SK-N-SH (cell line): ENCODE data around the gene SLC29A1. TPM values are rescaled to one million over a fixed set of nuclear protein-coding genes. Genes with fewer than 3 reads are reported as not detected.

Experiments used
- CTCF ChIA-PET: fragments of 300-600, 350-600 bp; formaldehyde crosslinking; extraction: SDS; loops from one replicate; lab custom pipeline; 2021; lab: Yijun Ruan, JAX
- POLR2A ChIA-PET: fragments of 350-600 bp; sonication (Branson Sonifier 250); formaldehyde crosslinking; extraction: SDS; loops from one replicate; lab custom pipeline; 2020; ENCODE audit warnings: antibody characterized with exemption, inconsistent platforms; lab: Yijun Ruan, JAX
- DNase-seq: peaks from one replicate; pipeline ENCODE4 v3.0.0; 2012
- H2AFZ ChIP-seq: fragments of 200-600 bp; sonication (generic); 2 replicates; pipeline ENCODE4 v1.8.1; 2016; ENCODE audit warnings: antibody characterized with exemption, mild to moderate bottlenecking, low read depth
- H3F3A ChIP-seq: fragments of 200-600 bp; sonication (generic); replicated peaks from 2 replicates; pipeline ENCODE3; 2016; ENCODE audit warnings: antibody characterized with exemption, mild to moderate bottlenecking; ENCODE audit not compliant: insufficient read depth
- H3K27ac ChIP-seq, 2 experiments: fragments of 200-500 bp in 1 of 2; fragments of 200-600 bp in 1 of 2; sonication (Bioruptor generic) in 1 of 2; sonication (generic), shearing (Covaris generic) in 1 of 2; 2 replicates each; pipeline versions ENCODE4 v1.5.1 to v1.6.1; 2014 to 2016; ENCODE audit warnings: low read depth in 2 of 2, inconsistent platforms in 1 of 2, low read length in 1 of 2, mild to moderate bottlenecking in 1 of 2, mixed read lengths in 1 of 2
- H3K27me3 ChIP-seq: fragments of 200-600 bp; sonication (generic), shearing (Covaris generic); 2 replicates; pipeline ENCODE4 v1.6.1; 2016; ENCODE audit warnings: mixed run types; ENCODE audit not compliant: insufficient read depth
- H3K36me3 ChIP-seq, 2 experiments: fragments of 200-500 bp in 1 of 2; fragments of 200-600 bp in 1 of 2; sonication (Bioruptor generic) in 1 of 2; sonication (generic) in 1 of 2; replicated peaks in 1 of 2; 2 replicates each; pipeline versions ENCODE3 to v1.5.1; 2014 to 2016; ENCODE audit warnings: low read length in 1 of 2, mild to moderate bottlenecking in 1 of 2; ENCODE audit not compliant: insufficient read depth in 2 of 2, control insufficient read depth in 1 of 2
- H3K4me1 ChIP-seq, 2 experiments: fragments of 200-500 bp in 1 of 2; fragments of 200-600 bp in 1 of 2; sonication (Bioruptor generic) in 1 of 2; sonication (generic), shearing (Covaris generic) in 1 of 2; 2 replicates each; pipeline versions ENCODE4 v1.5.1 to v1.6.1; 2014 to 2016; ENCODE audit warnings: low read depth in 1 of 2, low read length in 1 of 2, mixed run types in 1 of 2; ENCODE audit not compliant: insufficient read depth in 2 of 2, control insufficient read depth in 1 of 2
- H3K4me2 ChIP-seq: fragments of 200-600 bp; sonication (generic), shearing (Covaris generic); 2 replicates; pipeline ENCODE4 v1.6.1; 2017; ENCODE audit warnings: mixed run types
- H3K4me3 ChIP-seq, 2 experiments: fragments of 200-500 bp in 1 of 2; fragments of 200-600 bp in 1 of 2; sonication (Bioruptor generic) in 1 of 2; sonication (generic), shearing (Covaris generic) in 1 of 2; 2 replicates each; pipeline versions ENCODE4 v1.5.1 to v1.8.1; 2014 to 2016; ENCODE audit warnings: low read depth in 2 of 2, inconsistent platforms in 1 of 2, low read length in 1 of 2, mild to moderate bottlenecking in 1 of 2, mixed read lengths in 1 of 2, moderate library complexity in 1 of 2
- H3K79me2 ChIP-seq: fragments of 200-600 bp; sonication (generic); 2 replicates; pipeline ENCODE4 v1.8.1; 2017; ENCODE audit warnings: mild to moderate bottlenecking; ENCODE audit not compliant: insufficient read depth
- H3K9ac ChIP-seq: fragments of 200-600 bp; sonication (generic); 2 replicates; pipeline ENCODE4 v1.6.1; 2017; ENCODE audit warnings: mixed run types
- H3K9me2 ChIP-seq: fragments of 200-600 bp; sonication (generic); 2 replicates; pipeline ENCODE4 v1.6.1; 2017; ENCODE audit warnings: mixed run types
- H3K9me3 ChIP-seq: fragments of 200-600 bp; sonication (generic); 2 replicates; pipeline ENCODE4 v1.6.1; 2017; ENCODE audit warnings: mixed run types, mild to moderate bottlenecking, moderate library complexity
- H4K20me1 ChIP-seq: fragments of 200-600 bp; sonication (generic); 2 replicates; pipeline ENCODE4 v1.6.1; 2017; ENCODE audit warnings: mild to moderate bottlenecking, mixed run types; ENCODE audit not compliant: insufficient read depth
- CHD2 ChIP-seq: fragments of 150-350 bp; IDR thresholded peaks from 2 replicates; pipeline ENCODE4 v1.6.1; 2018; ENCODE audit warnings: low read length; ENCODE audit not compliant: partially characterized antibody
- NFIC ChIP-seq: IDR thresholded peaks from 2 replicates; pipeline ENCODE4 v1.4.0; 2012; ENCODE audit warnings: borderline replicate concordance
- NRF1 ChIP-seq: IDR thresholded peaks from 2 replicates; pipeline ENCODE4 v1.6.1; 2012; ENCODE audit warnings: low read depth, mild to moderate bottlenecking, low read length
- RCOR1 ChIP-seq: fragments of 150-350 bp; IDR thresholded peaks from 2 replicates; pipeline ENCODE4 v1.6.1; 2017; ENCODE audit warnings: antibody characterized with exemption, low read length
- RFX5 ChIP-seq: IDR thresholded peaks from 2 replicates; pipeline ENCODE4 v1.6.1; 2012; ENCODE audit warnings: mild to moderate bottlenecking, improper control_type of control experiment, low read length
- SMC3 ChIP-seq: IDR thresholded peaks from 2 replicates; pipeline ENCODE4 v1.6.1; 2012; ENCODE audit warnings: low read depth, low read length, improper control_type of control experiment
- TEAD4 ChIP-seq: IDR thresholded peaks from 2 replicates; pipeline ENCODE4 v1.4.0; 2012; ENCODE audit warnings: mild to moderate bottlenecking, borderline replicate concordance; ENCODE audit not compliant: insufficient read depth
- WGBS: methylation state at CpG from one replicate; pipeline ENCODE4 v1.1.6; 2017; ENCODE audit warnings: low lambda C conversion rate; 5-methylcytosine and 5-hydroxymethylcytosine counted together
- polyA plus RNA-seq, 3 experiments: library from polyadenylated mRNA; depleted of rRNA; stranded (reverse); fragments of >200 nt; gene quantifications; 2 replicates each; pipeline ENCODE4 v1.2.3, GENCODE V29; 2012
- TF ChIP-seq, protein P1 (sequence below): IDR thresholded peaks from 2 replicates; pipeline ENCODE4 v1.6.1; 2012; ENCODE audit warnings: mild to moderate bottlenecking, low read depth, low read length, moderate library complexity
- TF ChIP-seq, protein P2 (sequence below): IDR thresholded peaks from 2 replicates; pipeline ENCODE4 v1.4.0; 2012; ENCODE audit warnings: low read depth, borderline replicate concordance
- TF ChIP-seq, protein P3 (sequence below): fragments of 150-350 bp; IDR thresholded peaks from 2 replicates; pipeline ENCODE4 v1.6.1; 2017; ENCODE audit warnings: antibody characterized with exemption, low read length, low read depth, borderline replicate concordance
- TF ChIP-seq, protein P4 (sequence below): IDR thresholded peaks from 2 replicates; pipeline ENCODE4; 2012
- TF ChIP-seq, protein P5 (sequence below): fragments of 200-600 bp; sonication (generic); IDR thresholded peaks from 2 replicates; pipeline ENCODE4 v1.6.1; 2017; ENCODE audit warnings: antibody characterized with exemption, mild to moderate bottlenecking, moderate library complexity
- TF ChIP-seq, protein P6 (sequence below): fragments of 150-350 bp; IDR thresholded peaks from 2 replicates; pipeline ENCODE4 v1.6.1; 2016; ENCODE audit warnings: mild to moderate bottlenecking, low read depth, low read length

SLC29A1 gene
- polyA plus RNA-seq, 1 of the 3 experiments (the other 2 are of a cell fraction), result 44.5 TPM

DNA sequence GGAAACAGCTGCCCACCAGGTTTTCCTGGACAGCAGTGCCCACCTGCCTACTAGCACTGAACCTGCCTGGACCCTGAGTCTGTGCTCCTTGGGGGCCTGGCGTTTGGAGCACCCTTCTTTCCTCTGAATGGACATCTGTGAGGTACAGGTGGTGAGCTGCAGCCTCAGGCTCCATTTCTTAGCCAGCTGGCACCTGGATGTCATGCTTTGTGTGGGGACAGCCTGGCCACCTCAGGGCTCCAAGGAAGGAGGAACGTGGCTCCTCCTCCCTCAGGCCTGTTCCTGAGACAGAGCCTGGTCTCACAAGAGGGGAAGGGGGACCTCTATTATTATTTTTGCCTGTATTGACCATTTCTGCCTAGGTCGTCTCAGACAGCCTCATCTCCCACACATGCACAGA is 54.9 kb downstream of the SLC29A1 start (continued):
- TF ChIP-seq, protein P1, sequence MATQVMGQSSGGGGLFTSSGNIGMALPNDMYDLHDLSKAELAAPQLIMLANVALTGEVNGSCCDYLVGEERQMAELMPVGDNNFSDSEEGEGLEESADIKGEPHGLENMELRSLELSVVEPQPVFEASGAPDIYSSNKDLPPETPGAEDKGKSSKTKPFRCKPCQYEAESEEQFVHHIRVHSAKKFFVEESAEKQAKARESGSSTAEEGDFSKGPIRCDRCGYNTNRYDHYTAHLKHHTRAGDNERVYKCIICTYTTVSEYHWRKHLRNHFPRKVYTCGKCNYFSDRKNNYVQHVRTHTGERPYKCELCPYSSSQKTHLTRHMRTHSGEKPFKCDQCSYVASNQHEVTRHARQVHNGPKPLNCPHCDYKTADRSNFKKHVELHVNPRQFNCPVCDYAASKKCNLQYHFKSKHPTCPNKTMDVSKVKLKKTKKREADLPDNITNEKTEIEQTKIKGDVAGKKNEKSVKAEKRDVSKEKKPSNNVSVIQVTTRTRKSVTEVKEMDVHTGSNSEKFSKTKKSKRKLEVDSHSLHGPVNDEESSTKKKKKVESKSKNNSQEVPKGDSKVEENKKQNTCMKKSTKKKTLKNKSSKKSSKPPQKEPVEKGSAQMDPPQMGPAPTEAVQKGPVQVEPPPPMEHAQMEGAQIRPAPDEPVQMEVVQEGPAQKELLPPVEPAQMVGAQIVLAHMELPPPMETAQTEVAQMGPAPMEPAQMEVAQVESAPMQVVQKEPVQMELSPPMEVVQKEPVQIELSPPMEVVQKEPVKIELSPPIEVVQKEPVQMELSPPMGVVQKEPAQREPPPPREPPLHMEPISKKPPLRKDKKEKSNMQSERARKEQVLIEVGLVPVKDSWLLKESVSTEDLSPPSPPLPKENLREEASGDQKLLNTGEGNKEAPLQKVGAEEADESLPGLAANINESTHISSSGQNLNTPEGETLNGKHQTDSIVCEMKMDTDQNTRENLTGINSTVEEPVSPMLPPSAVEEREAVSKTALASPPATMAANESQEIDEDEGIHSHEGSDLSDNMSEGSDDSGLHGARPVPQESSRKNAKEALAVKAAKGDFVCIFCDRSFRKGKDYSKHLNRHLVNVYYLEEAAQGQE, result no peak
- TF ChIP-seq, protein P2, sequence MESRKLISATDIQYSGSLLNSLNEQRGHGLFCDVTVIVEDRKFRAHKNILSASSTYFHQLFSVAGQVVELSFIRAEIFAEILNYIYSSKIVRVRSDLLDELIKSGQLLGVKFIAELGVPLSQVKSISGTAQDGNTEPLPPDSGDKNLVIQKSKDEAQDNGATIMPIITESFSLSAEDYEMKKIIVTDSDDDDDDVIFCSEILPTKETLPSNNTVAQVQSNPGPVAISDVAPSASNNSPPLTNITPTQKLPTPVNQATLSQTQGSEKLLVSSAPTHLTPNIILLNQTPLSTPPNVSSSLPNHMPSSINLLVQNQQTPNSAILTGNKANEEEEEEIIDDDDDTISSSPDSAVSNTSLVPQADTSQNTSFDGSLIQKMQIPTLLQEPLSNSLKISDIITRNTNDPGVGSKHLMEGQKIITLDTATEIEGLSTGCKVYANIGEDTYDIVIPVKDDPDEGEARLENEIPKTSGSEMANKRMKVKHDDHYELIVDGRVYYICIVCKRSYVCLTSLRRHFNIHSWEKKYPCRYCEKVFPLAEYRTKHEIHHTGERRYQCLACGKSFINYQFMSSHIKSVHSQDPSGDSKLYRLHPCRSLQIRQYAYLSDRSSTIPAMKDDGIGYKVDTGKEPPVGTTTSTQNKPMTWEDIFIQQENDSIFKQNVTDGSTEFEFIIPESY, result no peak
- TF ChIP-seq, protein P3, sequence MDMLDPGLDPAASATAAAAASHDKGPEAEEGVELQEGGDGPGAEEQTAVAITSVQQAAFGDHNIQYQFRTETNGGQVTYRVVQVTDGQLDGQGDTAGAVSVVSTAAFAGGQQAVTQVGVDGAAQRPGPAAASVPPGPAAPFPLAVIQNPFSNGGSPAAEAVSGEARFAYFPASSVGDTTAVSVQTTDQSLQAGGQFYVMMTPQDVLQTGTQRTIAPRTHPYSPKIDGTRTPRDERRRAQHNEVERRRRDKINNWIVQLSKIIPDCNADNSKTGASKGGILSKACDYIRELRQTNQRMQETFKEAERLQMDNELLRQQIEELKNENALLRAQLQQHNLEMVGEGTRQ, result no peak
- TF ChIP-seq, protein P4, sequence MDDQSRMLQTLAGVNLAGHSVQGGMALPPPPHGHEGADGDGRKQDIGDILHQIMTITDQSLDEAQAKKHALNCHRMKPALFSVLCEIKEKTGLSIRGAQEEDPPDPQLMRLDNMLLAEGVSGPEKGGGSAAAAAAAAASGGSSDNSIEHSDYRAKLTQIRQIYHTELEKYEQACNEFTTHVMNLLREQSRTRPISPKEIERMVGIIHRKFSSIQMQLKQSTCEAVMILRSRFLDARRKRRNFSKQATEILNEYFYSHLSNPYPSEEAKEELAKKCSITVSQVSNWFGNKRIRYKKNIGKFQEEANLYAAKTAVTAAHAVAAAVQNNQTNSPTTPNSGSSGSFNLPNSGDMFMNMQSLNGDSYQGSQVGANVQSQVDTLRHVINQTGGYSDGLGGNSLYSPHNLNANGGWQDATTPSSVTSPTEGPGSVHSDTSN, result no peak

DNA sequence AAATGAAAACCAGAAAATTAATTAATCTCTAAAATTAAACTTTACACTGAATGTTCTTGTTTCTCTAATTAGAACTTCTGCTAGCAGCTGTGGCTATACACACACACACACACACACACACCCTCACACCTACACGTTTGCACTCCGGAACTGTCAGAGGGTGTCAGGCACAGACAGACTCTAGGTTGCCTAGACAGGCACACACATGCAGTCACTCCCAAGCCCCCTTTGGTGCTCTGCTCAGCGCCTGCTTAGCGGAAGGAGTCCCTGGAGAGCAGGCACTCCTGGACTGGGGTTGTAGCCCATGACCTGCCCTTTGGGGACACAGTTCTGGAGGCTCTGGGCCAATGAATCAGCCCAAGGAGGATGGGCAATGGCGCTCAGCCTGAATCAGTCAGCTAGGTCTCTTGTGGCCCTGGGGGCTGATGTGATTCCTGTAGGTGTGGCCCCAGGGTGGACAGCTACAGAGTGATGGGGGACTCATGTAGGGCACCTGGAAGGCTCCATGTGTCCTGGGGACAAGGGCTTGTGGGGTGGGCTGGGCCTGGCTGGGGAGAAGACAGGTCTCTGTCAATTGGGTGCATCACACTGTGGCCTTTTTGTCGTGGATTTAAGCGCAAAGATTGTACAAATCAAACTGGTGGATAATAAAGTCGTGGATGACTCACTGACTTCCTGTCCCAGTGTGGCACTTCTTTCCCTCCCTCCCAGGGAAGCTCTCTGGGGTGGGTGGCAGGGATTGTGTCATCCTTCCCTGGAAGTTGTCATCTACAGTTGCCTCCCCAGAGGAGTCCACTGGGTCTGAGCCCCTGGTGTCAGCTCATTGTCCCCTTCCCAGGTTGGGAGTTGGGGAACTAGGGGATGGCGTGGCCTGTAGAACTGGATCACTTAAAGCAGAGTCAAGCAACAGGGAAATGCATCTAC is 55.6 kb downstream of the SLC29A1 start:
- Histone ChIP-seq H3K79me2 (no peaks in the 10 kb centered on the region), H3F3A (no peaks in the 10 kb centered on the region), H3K4me2 (no peak overlapping the region; the same call in 1 of the 2 replicates), H2AFZ (no peak overlapping the region), H3K36me3 (no peaks in the 10 kb centered on the region), H3K9ac (no peak overlapping the region), H3K27ac (no peak overlapping the region), H3K4me3 (no peak overlapping the region), H3K9me2 (no peaks in the 10 kb centered on the region), H4K20me1 (no peaks in the 10 kb centered on the region), H3K4me1 (no peaks in the 10 kb centered on the region), H3K9me3 (no peaks in the 10 kb centered on the region), H3K27me3 (no peaks in the 10 kb centered on the region)
- WGBS, result 56% methylated on average over 9 of the region's 9 CpGs
- CTCF ChIA-PET, result interaction anchor here (1.2 to 2.0 kb wide), 3 partner anchors 11 to 59 kb away, joined by 3 to 11 read pairs (median 4); no protein-coding TSS in a partner anchor
- POLR2A ChIA-PET, result no interaction called here
- no peak for DNase-seq
- TF ChIP-seq, protein P5, sequence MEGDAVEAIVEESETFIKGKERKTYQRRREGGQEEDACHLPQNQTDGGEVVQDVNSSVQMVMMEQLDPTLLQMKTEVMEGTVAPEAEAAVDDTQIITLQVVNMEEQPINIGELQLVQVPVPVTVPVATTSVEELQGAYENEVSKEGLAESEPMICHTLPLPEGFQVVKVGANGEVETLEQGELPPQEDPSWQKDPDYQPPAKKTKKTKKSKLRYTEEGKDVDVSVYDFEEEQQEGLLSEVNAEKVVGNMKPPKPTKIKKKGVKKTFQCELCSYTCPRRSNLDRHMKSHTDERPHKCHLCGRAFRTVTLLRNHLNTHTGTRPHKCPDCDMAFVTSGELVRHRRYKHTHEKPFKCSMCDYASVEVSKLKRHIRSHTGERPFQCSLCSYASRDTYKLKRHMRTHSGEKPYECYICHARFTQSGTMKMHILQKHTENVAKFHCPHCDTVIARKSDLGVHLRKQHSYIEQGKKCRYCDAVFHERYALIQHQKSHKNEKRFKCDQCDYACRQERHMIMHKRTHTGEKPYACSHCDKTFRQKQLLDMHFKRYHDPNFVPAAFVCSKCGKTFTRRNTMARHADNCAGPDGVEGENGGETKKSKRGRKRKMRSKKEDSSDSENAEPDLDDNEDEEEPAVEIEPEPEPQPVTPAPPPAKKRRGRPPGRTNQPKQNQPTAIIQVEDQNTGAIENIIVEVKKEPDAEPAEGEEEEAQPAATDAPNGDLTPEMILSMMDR, result no peak
- TF ChIP-seq, protein P3, result no peak
- no peak for TF ChIP-seq CHD2
- no peak for TF ChIP-seq SMC3
- TF ChIP-seq NFIC, result no peak
- TF ChIP-seq, protein P6, sequence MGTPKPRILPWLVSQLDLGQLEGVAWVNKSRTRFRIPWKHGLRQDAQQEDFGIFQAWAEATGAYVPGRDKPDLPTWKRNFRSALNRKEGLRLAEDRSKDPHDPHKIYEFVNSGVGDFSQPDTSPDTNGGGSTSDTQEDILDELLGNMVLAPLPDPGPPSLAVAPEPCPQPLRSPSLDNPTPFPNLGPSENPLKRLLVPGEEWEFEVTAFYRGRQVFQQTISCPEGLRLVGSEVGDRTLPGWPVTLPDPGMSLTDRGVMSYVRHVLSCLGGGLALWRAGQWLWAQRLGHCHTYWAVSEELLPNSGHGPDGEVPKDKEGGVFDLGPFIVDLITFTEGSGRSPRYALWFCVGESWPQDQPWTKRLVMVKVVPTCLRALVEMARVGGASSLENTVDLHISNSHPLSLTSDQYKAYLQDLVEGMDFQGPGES, result no peak
- no peak for TF ChIP-seq NRF1
- TF ChIP-seq RCOR1, result no peak
- no peak for TF ChIP-seq RFX5
- no peak for TF ChIP-seq TEAD4
- TF ChIP-seq, protein P2, result no peak
